HG02571 (cell line): ENCODE data around the gene STARD3.

Experiments used
- ATAC-seq: cut with Tn5 transposase; IDR thresholded peaks from one replicate; pipeline ENCODE4 v1.9.1; 2021; ENCODE audit warnings: mild to moderate bottlenecking, moderate library complexity; ENCODE audit not compliant: unreplicated experiment

Gene STARD3

GRCh38 chr17:39658346-39658745 lies 21.4 kb downstream of the STARD3 start:
- ATAC-seq = no peak

GRCh38 chr17:39658760-39659159 lies 21.8 kb downstream of the STARD3 start:
- no peak for ATAC-seq

- no peak for ATAC-seq
Measured at GRCh38 chr17:39659279-39660010, 22.5 kb downstream of the STARD3 start.

- ATAC-seq = no peak
Measured at GRCh38 chr17:39660011-39660360, 23.0 kb downstream of the STARD3 start.

GRCh38 chr17:39660397-39661385 lies 23.7 kb downstream of the STARD3 start:
- ATAC-seq = no peak

GRCh38 chr17:39661744-39662541 lies 25.0 kb downstream of the STARD3 start:
- no peak for ATAC-seq

- ATAC-seq = no peak
Measured at GRCh38 chr17:39662551-39663339, 25.8 kb downstream of the STARD3 start.

GRCh38 chr17:39663340-39663687 lies 26.4 kb downstream of the STARD3 start:
- no peak for ATAC-seq

GRCh38 chr17:39663688-39664580 lies 27.0 kb downstream of the STARD3 start:
- no peak for ATAC-seq

GRCh38 chr17:39664581-39665561 lies 27.9 kb downstream of the STARD3 start, which contains the start of gene TCAP:
TSS of gene TCAP (plus strand) at chr17:39665349. CDS start at chr17:39665360, 11 bp downstream.
- ATAC-seq = no peak

- ATAC-seq = no peak
Measured at GRCh38 chr17:39665642-39666224, 28.8 kb downstream of the STARD3 start.

- no peak for ATAC-seq
Measured at GRCh38 chr17:39666231-39666600, 29.3 kb downstream of the STARD3 start.

- ATAC-seq = no peak
Measured at GRCh38 chr17:39666601-39667261, 29.8 kb downstream of the STARD3 start.

- ATAC-seq = no peak
Measured at GRCh38 chr17:39667262-39667944, 30.5 kb downstream of the STARD3 start.

- no peak for ATAC-seq
Measured at GRCh38 chr17:39667945-39668924, 31.3 kb downstream of the STARD3 start, which contains the start of gene PNMT. TSS of gene PNMT (plus strand) at chr17:39668453. CDS start at chr17:39668476, 23 bp downstream.
